ENCODE data around the gene PDHB.

PDHB gene

DNA sequence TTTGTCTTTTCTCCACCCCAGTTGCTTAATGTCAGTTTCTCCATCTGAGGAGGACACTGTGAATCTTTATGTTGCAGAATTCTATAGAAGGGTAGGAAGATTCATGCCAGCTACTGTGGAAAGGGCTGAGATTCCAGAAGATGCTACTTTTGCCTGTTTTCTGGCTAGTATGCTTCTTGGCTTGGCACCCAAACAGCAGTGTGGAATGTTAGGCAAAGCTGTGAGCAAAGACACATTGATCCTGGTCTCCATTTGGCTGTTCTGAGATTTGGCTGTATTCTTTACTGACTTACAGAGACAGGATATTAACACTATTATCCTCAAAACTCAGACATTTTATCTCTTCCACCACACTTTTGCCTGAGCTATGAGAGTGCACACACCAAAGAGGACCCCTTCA, 39.3 kb downstream of the PDHB start:
- DNase-seq, result no peak

DNA sequence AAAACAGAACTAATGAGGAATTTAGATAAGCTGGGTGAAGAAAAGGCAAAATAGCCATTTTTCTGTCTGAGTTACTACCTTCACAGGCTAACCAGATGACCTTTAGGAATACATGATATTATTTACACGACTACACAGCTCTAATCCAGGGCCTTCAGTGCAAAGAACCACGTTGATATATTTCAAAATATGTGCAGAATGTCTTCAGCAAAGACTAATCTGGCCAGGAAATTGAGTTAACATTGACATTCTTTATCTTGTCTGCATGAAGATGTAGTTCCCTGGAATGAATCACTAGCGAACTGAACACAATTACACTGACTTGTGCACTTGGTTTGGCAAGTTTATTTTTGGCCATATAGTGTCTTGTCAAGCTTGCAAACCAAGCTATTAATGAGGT, 41.5 kb downstream of the PDHB start:
- no peak for DNase-seq

DNA sequence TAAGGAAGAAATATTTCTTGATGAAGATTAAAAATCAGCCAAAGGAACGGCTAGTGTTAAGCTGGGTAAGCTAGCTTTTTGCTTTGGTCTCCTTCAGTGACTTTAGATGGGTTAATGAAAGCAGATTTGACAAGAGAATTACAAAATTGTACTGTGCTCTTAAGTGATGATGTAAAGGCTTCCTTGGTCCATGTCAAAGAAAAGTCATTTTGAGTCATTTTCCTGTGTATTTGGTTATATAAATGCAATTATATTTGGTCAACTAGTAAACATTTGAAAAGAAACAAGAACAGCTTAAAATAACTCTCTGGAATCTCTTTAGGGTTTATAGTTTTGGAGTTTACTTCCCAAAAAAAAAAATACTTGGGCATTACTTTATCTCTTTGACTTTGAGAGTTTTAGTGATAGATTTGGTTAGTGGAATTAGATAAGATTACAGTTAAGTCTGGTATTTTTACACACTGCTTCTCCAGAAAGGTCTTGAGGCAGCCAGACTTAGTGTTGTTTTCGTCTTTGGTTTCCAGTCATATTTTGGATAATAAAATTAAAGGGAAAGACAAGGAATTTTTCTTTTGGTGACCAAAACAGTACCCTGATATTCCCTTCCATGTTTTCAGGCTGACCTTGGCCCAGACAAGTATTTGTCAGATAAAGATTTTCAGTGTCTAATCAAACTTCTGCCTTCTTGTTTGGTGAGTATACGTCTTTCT, 42.3 kb downstream of the PDHB start:
- no peak for DNase-seq

DNA sequence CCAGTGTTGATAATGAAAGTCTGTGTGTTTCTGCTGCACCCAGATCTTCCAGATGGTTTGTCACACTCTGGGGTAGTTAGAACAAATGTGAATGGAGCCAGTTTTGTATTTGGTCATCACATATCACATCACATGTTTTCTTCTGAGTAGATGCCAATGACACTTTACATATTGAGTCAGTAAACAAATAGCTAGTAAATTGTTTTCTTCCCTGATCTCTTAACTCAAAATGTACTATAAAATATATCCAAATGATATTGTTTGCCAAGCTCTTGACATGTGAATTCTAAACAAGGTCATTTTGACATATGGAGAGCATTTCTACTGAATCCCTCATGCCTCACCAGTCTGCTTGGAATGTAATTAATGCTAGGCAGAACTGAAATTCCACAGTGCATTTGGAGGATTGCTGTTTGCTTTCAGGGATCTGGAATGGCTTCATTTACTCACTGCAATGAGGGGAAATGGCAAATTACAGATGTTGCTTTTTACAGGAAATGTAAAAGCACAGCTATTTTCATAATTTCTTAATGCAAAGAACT, 45.0 kb downstream of the PDHB start:
- DNase-seq, result no peak

DNA sequence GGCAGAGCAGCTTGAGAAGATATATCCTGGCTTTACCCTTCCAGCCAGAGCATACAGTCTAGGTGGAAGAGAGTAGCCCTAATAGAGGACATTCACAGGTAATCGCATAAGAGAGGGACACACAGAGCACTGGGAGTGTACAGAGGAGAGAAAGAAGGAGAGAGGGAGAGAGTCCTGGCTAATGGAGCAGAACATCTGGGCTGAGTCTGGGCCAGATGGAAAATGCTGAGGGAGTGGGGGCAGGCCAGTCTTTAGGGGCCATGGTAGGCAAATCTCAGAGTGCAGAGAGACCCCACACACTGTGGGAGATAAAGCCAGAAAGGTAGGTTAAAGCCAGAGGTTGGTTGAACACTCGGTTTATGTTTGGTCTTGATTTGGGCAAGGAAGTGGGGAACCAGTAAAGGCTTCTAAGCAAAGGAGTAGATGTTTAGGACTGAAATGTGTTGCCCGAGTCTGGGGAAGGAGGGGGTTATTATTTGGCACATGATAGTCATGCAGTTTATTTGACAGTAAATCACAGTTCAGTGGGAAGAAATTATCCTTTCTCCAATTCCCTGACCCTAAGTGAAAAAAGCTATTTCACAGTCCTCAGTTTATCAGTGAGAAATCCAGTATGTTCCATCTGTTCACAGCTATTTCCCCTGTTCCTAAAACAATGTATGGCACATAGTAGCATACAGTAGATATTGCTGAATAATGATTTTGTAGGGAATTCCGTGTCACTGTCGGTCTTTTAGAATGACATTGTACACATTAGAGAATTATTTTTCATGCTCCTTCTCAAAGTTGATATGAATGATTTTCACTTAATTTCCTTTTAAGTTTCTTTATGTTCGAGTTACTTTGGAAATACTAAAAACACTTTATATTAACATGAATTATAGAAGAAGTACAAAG, 45.7 kb downstream of the PDHB start:
- DNase-seq, result no peak

DNA sequence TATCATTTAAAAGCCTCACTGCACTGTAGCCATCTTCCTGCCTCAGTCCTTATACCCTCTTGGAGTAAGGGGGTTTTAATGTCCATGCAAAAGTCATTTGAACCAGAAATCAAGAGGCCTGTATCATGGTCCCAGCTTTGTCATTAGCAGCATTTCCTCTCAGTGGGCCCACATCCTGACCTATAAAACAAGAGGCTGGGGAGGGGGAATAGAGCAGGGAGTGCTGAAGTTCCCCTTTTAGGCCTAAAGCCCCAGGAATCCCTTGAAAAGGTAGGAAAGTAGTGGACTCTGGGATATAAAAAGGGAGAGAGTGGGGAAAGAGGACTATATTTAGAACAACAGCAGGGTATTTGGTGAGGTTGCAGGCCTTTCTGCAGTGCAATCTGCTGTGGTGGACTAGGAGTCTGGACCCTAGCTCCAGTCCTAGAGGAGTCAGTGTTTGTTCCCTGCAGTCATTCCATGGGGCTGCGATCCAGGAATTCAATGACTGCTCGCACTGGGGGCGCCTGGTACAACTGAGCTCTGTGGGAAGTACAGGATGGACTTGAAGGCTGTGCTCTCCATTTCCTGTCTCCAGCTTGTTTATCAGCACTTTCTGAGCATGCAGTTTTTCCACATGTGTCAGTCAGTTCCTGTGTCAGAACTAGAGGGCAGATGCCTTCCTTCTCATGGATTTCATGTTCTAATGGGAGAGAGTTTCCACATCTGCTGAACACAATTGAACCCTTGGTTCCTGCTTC, 46.8 kb downstream of the PDHB start:
- no peak for DNase-seq

DNA sequence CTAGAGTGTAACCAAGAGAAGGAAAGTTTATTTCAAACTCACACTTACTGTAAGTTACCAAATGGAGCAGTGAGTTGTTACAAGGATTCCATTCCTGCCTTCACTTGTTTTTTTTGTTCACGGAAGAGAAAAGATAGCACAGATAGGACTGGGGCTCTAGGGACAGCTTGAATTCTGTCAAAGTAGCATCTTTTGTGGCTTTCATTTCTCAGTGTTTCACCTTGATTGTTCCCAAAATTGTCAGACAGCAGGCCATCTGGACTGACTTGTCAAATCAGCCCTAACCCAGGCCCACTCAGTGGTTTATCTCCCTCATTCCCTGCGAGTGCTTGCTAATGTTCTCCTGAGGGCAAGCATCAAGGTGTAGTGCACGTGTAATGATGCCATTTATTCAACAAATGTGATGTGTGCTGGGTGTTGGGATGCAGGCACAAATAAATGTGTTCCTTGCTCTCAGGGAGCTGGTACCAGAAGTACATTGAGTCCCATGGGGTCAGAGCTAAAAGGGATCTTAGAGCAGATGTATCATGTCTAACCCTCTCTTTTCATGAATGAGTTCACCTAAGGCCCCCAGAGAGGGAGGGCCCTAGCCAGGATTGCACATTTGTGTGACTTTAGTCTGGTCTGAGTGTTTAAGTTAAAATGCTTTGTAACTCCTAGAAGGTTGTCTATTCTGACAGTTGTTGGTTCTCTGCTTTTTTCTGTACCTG, 49.1 kb downstream of the PDHB start:
- DNase-seq, result no peak

DNA sequence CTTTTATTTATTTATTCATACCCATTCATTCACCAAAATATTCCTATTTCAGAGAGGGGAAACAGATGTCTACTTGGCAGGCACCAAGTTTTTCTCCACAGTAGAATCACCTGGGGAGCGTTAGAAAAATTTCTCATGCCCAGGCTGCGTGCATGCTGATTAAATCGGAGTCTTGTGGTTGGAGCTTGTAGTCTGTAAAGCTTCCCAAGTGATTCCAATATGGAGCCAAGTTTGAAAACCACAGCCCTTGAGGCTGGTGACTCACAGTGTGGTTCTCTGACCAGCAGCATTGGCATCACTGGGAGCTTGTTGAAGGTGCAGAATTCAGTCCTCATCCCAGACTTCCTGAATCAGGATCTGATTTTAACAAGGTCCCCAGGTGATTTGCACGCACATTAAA, 49.7 kb downstream of the PDHB start:
- no peak for DNase-seq

DNA sequence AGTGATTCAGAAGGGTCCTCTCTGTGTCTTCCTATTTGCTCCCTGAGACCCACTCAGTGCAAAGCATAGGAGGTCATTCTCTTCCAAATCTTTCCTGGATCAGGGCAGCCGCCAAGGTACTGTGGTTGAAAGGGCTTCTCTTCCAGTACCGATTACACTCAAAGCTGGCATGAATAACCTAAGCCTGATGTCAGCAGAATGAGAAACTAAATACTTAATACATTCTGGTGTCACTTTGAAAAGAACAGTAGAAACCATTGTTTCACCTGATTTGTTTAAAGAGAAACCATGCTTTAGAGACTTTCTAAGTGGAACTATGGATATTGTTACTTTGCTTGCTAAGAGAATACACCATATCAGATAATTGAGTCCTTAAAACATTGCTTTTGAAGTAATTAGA, 50.2 kb downstream of the PDHB start:
- DNase-seq, result no peak

DNA sequence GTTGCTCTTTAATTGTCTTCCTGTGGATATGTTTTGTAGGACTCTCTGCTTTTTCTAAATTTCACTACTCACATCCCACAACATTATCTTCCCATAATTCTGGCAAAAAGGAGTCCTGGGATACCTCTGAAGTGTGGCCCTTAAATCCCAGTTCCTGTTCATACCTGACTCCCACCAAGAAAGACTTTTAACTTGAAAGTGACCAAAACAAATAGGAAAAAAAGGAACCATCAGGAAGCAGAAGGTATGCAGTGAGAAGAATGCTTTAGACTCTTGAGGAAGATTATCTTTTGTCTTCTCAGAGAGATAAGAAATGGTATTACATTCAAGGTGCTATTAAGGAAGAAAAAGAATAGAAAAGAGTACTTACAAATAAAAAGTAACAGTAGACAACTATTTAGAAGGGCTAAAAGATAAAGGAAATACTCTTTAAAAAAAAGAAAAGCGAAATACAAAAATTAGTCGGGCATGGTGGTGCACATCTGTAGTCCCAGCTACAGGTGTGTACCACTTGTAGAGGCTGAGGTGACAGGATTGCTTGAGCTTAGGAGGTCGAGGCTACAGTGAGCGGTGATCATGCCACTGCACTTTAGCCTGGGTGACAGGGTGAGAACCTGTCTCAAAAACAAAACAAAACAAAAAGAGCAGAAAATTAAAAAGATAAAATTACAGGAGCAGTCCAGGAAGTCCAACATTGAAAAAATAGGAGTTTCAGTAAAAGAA, 54.1 kb downstream of the PDHB start:
- DNase-seq, result no peak

DNA sequence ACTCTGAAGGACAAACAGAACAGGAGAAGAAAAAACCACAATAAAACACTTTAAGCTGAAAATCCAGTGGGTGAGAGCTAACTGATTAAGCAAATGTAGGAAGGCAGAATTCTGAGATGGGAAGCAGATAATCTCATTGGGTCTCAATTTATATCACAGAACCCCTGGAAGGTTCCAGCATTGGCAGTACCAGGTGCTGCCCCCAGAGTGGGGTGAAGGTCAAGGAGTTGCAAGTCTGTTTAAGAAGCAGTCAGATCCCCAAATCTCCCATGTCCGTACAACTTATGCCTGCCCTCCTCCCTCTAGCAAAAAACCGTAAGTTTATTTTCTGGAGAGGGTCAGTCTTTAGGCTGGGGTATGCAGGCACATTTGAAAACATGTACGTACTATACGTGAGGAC, 55.9 kb downstream of the PDHB start:
- no peak for DNase-seq

Data from AML-193 (cell line).